Measurements from ENCODE around the gene PHLDA2.

The PHLDA2 gene

DNA sequence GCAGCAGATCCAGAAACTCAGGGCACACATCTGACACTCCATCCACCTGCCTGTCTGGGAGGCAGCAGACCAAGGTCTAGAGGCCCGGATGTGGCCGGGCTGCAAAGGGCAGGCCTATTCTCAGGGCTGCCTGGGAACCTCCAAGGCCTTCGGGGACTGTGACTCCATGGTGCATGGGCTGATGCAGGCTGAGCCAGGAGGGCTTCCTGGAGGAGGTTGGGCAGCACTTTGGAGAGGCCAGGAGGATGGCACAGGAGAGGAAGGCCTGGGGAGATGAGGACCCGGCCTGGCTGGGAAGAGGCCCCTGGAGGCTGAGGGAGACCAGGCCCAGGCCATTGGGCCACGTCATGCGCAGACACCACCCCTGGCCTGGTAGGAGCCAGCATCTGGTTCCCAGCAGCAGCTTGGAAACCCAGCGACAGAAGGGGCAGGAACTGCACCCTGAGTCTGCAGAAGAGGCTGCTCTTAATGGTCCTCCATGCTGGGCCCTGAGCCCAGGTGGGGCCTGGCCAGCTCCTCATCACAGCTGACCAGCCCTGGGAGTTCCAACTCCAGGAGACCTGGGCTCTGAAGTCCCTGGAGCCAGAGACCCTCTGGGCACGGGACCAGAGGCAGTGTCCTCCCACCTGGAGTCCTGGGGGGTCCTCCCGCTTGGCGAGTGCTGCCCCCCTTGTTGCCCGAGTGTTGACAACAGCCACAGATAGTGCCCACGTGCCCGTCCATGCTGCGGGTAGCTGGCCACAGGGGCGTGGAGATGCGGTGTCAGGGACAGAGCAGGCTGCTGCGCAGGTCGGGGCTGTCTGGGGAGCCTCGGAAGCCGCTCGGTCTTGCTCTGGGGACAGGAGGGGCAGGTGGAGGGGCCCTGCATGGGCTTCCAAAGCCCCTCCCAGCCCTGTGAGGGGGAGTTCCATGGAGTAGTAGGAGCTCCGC is 5.5 kb downstream of the PHLDA2 start:
- no peaks in the 10 kb centered on the region for H3K36me3 ChIP-seq (ENCODE audit: control insufficient read depth, insufficient read depth, low read length)

DNA sequence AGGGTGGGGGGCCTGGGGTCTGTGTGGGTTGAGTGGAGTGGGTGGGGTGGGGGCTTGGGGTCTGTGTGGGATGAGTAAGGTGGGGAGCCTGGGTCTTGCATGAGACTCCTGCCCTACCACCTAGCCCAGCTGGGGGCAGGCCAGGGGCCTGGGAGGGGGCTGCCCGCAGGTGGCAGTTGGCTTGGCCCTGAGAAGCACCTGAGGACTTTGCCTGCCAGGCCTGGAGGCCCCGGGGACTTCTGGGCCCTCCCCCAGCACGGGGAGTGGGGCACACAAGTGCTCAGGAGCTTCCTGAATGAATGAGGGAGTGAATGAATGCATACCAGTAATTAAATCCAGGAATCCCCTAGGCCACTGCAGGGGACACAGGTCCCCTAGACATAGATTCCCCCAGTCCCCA is 6.6 kb downstream of the PHLDA2 start:
- no peak overlapping the region for H3K27ac ChIP-seq (ENCODE audit: insufficient read depth, low read length, poor library complexity, severe bottlenecking)
- no peak for DNase-seq
- no peaks in the 10 kb centered on the region for H3K4me1 ChIP-seq (ENCODE audit: control insufficient read depth, insufficient read depth, low read length, poor library complexity, severe bottlenecking)
- no peaks in the 10 kb centered on the region for H3K27me3 ChIP-seq (replicated peaks; ENCODE audit: control insufficient read depth, insufficient read depth, low read length, poor library complexity, severe bottlenecking)
- H3K4me3 ChIP-seq (ENCODE audit: insufficient read depth, low read depth, low read length, poor library complexity, severe bottlenecking) = no peak overlapping the region
- H3K9me3 ChIP-seq (ENCODE audit: control insufficient read depth, low read length) = no peaks in the 10 kb centered on the region
- H3K36me3 ChIP-seq (ENCODE audit: control insufficient read depth, insufficient read depth, low read length) = no peaks in the 10 kb centered on the region

More for the DNA sequence above, 5.5 kb downstream of the PHLDA2 start:
- DNase-seq = no peak
- no peaks in the 10 kb centered on the region for H3K9me3 ChIP-seq (ENCODE audit: control insufficient read depth, low read length)
- no peak overlapping the region for H3K27ac ChIP-seq (ENCODE audit: insufficient read depth, low read length, poor library complexity, severe bottlenecking)
- no peaks in the 10 kb centered on the region for H3K27me3 ChIP-seq (replicated peaks; ENCODE audit: control insufficient read depth, insufficient read depth, low read length, poor library complexity, severe bottlenecking)
- H3K4me1 ChIP-seq (ENCODE audit: control insufficient read depth, insufficient read depth, low read length, poor library complexity, severe bottlenecking) = peaks cover 10% of the 10 kb centered on the region
- H3K4me3 ChIP-seq (ENCODE audit: insufficient read depth, low read depth, low read length, poor library complexity, severe bottlenecking) = no peak overlapping the region

DNA sequence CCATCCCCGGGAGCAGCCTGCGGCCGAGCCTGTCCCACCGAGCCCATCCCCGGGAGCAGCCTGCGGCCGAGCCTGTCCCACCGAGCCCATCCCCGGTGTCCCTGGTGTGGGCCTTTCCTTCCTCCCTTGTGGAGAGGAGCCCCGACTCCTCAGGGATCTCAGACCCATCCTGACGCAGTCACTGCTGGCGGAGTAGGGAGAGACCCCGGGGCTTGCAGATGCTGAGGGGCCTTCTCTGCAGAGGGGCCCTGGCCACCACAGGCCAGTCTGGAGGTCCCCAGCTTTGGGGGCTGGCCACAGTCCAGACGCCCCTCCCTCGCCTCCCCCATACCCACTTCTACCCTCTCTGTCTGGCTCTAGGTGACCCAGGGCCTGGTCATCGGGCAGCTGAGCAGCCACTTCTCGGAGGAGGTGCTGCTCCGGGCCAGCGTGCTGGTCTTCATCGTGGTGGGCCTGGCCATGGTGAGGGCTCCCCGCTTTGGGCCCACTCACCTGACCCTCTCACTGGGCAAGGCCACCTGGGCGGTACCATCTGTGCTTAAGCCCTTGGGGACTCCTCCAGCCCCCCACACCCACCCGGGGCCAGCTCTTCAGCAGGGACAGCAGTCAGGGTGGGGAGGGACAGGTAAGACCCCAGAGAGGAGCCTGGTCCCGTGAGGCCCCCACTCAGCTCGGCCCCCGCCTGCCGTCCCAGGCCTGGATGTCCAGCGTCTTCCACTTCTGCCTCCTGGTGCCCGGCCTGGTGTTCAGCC is 7.3 kb downstream of the PHLDA2 start:
- H3K9me3 ChIP-seq (ENCODE audit: control insufficient read depth, low read length) = no peaks in the 10 kb centered on the region
- no peak for DNase-seq

DNA sequence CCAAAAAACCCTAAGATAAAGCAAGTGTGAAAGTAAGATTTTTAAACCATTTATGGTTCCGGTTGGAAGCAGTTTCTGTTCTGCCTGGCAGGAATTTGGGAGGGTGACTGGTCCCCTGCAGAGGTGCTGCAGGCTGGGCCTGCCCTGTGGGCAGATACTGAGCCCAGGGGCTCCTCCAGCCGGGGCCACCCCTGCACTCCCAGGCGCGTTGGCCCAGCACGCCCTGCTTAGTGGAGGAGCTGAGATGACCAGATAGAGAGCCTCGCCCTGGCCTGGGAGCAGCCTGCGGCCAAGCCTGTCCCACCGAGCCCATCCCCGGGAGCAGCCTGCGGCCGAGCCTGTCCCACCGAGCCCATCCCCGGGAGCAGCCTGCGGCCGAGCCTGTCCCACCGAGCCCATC is 8.0 kb downstream of the PHLDA2 start:
- Histone ChIP-seq H3K27me3 (replicated peaks; ENCODE audit: control insufficient read depth, insufficient read depth, low read length, poor library complexity, severe bottlenecking) (no peaks in the 10 kb centered on the region), H3K9me3 (ENCODE audit: control insufficient read depth, low read length) (no peaks in the 10 kb centered on the region), H3K4me3 (ENCODE audit: insufficient read depth, low read depth, low read length, poor library complexity, severe bottlenecking) (no peak overlapping the region), H3K4me1 (ENCODE audit: control insufficient read depth, insufficient read depth, low read length, poor library complexity, severe bottlenecking) (no peaks in the 10 kb centered on the region), H3K36me3 (ENCODE audit: control insufficient read depth, insufficient read depth, low read length) (no peaks in the 10 kb centered on the region), H3K27ac (ENCODE audit: insufficient read depth, low read length, poor library complexity, severe bottlenecking) (no peak overlapping the region)
- no peak for DNase-seq

More for the DNA sequence above, 7.3 kb downstream of the PHLDA2 start:
- no peaks in the 10 kb centered on the region for H3K27me3 ChIP-seq (replicated peaks; ENCODE audit: control insufficient read depth, insufficient read depth, low read length, poor library complexity, severe bottlenecking)
- H3K36me3 ChIP-seq (ENCODE audit: control insufficient read depth, insufficient read depth, low read length) = no peaks in the 10 kb centered on the region
- no peak overlapping the region for H3K27ac ChIP-seq (ENCODE audit: insufficient read depth, low read length, poor library complexity, severe bottlenecking)
- no peak overlapping the region for H3K4me3 ChIP-seq (ENCODE audit: insufficient read depth, low read depth, low read length, poor library complexity, severe bottlenecking)
- H3K4me1 ChIP-seq (ENCODE audit: control insufficient read depth, insufficient read depth, low read length, poor library complexity, severe bottlenecking) = no peaks in the 10 kb centered on the region

DNA sequence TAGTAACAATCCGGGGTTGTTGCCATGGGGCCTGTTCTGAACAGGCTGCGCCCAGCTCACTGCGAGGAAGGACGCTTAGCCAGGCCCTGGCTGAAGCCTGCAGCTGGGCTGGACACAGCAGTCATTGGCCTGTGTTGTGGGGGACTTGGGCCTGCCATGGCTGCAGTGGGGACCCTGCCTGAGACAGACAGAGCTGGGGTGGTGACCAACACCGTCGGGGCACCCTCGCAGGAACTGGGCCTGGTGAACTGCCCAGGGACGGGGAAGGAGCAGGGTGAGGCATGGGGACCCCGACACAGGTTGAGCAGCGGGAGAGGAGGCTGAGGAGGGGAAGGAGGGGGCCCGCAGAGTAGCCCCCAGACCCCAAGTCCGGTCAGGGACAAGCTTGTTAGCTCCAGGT is 8.9 kb downstream of the PHLDA2 start:
- no peaks in the 10 kb centered on the region for H3K36me3 ChIP-seq (ENCODE audit: control insufficient read depth, insufficient read depth, low read length)
- no peak overlapping the region for H3K4me3 ChIP-seq (ENCODE audit: insufficient read depth, low read depth, low read length, poor library complexity, severe bottlenecking)
- DNase-seq = no peak
- no peaks in the 10 kb centered on the region for H3K9me3 ChIP-seq (ENCODE audit: control insufficient read depth, low read length)
- no peak overlapping the region for H3K27ac ChIP-seq (ENCODE audit: insufficient read depth, low read length, poor library complexity, severe bottlenecking)
- no peaks in the 10 kb centered on the region for H3K27me3 ChIP-seq (replicated peaks; ENCODE audit: control insufficient read depth, insufficient read depth, low read length, poor library complexity, severe bottlenecking)
- no peaks in the 10 kb centered on the region for H3K4me1 ChIP-seq (ENCODE audit: control insufficient read depth, insufficient read depth, low read length, poor library complexity, severe bottlenecking)

DNA sequence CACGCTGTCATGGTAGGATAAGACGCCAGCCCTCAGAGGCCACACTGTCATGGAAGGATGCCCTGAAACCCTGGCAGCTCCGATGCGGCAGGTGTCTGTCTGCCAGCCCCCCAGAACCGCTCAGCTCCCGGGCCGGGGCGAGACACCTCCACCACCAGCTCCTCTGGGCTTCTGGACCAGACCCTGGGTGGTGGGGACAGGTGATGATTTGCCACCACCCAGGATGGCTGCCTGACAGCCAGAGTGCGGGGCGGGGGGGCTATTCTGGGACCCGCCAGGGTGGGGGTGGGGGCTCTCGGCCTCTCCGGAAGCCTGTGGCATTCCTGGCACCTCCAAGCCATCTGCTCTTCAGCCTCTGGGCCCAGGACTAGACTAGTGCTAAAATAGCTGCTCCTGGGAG is 9.4 kb downstream of the PHLDA2 start:
- H3K27me3 ChIP-seq (replicated peaks; ENCODE audit: control insufficient read depth, insufficient read depth, low read length, poor library complexity, severe bottlenecking) = no peaks in the 10 kb centered on the region
- no peak for DNase-seq
- no peaks in the 10 kb centered on the region for H3K4me1 ChIP-seq (ENCODE audit: control insufficient read depth, insufficient read depth, low read length, poor library complexity, severe bottlenecking)
- H3K27ac ChIP-seq (ENCODE audit: insufficient read depth, low read length, poor library complexity, severe bottlenecking) = no peak overlapping the region
- no peak overlapping the region for H3K4me3 ChIP-seq (ENCODE audit: insufficient read depth, low read depth, low read length, poor library complexity, severe bottlenecking)
- no peaks in the 10 kb centered on the region for H3K9me3 ChIP-seq (ENCODE audit: control insufficient read depth, low read length)
- no peaks in the 10 kb centered on the region for H3K36me3 ChIP-seq (ENCODE audit: control insufficient read depth, insufficient read depth, low read length)

DNA sequence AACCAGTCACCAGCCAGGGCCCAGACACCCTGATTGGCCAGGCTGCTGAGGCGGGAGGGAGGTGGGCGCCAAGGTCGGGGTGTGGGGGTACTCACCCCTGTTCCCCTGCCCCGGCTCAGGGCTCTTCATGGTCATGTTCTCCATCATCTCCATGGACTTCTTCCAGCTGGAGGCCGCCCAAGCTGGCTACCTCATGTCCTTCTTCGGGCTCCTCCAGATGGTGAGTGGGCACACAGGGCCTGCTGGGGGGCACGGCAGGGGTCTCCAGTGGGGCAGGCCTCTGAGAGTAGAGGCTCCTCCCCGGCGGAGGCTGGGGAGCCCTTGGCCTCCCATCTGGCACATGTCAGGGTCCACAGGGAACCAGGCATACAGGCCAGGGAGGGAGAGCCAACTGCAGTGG is 10.0 kb downstream of the PHLDA2 start:
- H3K4me3 ChIP-seq (ENCODE audit: insufficient read depth, low read depth, low read length, poor library complexity, severe bottlenecking) = no peak overlapping the region
- H3K27me3 ChIP-seq (replicated peaks; ENCODE audit: control insufficient read depth, insufficient read depth, low read length, poor library complexity, severe bottlenecking) = no peaks in the 10 kb centered on the region
- DNase-seq = no peak
- no peaks in the 10 kb centered on the region for H3K9me3 ChIP-seq (ENCODE audit: control insufficient read depth, low read length)
- no peak overlapping the region for H3K27ac ChIP-seq (ENCODE audit: insufficient read depth, low read length, poor library complexity, severe bottlenecking)
- no peaks in the 10 kb centered on the region for H3K36me3 ChIP-seq (ENCODE audit: control insufficient read depth, insufficient read depth, low read length)
- no peaks in the 10 kb centered on the region for H3K4me1 ChIP-seq (ENCODE audit: control insufficient read depth, insufficient read depth, low read length, poor library complexity, severe bottlenecking)

DNA sequence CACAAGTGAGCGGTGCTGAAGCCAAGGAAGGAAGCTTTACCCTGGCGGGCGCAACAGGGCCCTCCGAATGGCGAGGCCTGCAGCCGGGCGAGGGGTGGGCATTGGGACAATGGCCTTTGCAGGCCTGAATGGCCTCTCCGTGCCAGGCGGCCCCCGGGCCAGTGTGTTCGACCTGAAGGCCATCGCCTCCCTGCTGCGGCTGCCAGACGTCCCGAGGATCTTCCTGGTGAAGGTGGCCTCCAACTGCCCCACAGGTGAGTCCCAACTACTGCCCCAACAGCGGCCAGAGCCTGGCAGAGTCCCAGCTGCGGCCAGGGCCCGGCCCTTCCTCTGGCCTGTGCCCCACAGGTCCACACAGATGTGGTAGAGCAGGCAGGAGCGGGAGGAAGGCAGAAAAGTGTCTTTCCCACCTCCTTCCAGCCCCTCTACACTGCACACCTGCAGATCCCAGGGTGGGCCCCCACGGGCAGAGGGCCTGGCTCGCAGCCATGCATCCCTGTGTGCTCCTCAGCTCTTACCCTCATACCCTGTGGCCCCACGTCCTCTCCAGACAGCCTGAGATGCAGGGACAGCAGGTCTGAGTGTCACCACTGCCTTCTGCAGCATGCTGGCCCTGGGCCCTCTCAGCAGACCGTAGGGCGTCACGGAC is 11.3 kb downstream of the PHLDA2 start:
- Histone ChIP-seq H3K9me3 (ENCODE audit: control insufficient read depth, low read length) (no peaks in the 10 kb centered on the region), H3K4me3 (ENCODE audit: insufficient read depth, low read depth, low read length, poor library complexity, severe bottlenecking) (no peak overlapping the region), H3K27ac (ENCODE audit: insufficient read depth, low read length, poor library complexity, severe bottlenecking) (no peak overlapping the region), H3K36me3 (ENCODE audit: control insufficient read depth, insufficient read depth, low read length) (no peaks in the 10 kb centered on the region), H3K4me1 (ENCODE audit: control insufficient read depth, insufficient read depth, low read length, poor library complexity, severe bottlenecking) (peaks cover 5% of the 10 kb centered on the region), H3K27me3 (replicated peaks; ENCODE audit: control insufficient read depth, insufficient read depth, low read length, poor library complexity, severe bottlenecking) (no peaks in the 10 kb centered on the region)
- no peak for DNase-seq

DNA sequence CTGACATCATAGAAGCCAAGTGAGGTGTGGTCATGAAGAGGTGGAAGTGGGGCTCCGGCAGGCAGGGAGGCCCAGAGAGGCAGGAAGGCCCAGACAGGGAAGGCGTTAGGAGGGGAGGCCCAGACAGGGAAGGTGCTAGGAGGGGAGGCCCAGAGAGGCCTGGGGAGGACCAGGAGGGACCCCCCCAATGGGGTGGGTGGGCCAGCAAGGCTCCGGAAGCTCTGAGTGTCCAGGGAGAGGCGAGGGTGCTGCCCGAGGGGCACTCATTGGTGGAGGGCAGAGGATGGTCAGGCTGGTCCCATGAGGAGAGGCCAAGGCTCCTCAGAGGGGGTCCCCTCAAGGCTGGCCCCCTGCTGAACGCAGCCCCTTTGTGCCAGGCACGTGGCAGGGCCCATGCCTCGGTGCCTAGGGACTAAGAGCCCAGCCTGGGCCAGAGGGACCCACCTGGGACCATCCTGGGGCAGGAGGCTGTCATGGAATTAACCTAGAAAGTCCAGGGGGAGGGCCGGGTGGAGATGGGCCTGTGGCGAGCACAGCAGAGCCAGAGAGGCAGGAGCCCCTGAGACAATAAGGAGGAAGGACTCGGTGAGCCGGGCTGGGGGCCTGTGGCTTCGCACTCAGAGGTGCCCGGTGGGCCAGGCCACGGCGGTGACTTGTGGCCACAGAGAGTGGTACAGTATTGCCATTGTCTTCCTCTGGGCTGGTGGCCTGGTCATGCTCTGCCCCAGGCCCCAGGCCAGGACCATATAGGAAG is 12.2 kb downstream of the PHLDA2 start:
- no peaks in the 10 kb centered on the region for H3K27me3 ChIP-seq (replicated peaks; ENCODE audit: control insufficient read depth, insufficient read depth, low read length, poor library complexity, severe bottlenecking)
- no peak for DNase-seq
- H3K36me3 ChIP-seq (ENCODE audit: control insufficient read depth, insufficient read depth, low read length) = no peaks in the 10 kb centered on the region
- H3K4me1 ChIP-seq (ENCODE audit: control insufficient read depth, insufficient read depth, low read length, poor library complexity, severe bottlenecking) = peaks cover 5% of the 10 kb centered on the region
- no peaks in the 10 kb centered on the region for H3K9me3 ChIP-seq (ENCODE audit: control insufficient read depth, low read length)
- H3K4me3 ChIP-seq (ENCODE audit: insufficient read depth, low read depth, low read length, poor library complexity, severe bottlenecking) = no peak overlapping the region
- H3K27ac ChIP-seq (ENCODE audit: insufficient read depth, low read length, poor library complexity, severe bottlenecking) = no peak overlapping the region

All from effector memory CD4-positive, alpha-beta T cell (primary cell).